K562 treated with DMSO at 1 percent for 24 hours (cell line): ENCODE data around the gene HHLA2. TPM values are rescaled to one million over a fixed set of nuclear protein-coding genes. Genes with fewer than 3 reads are reported as not detected.

Experiments used
- total RNA-seq: library from RNA; unstranded; fragments of 300-600 nt; gene quantifications from 2 replicates; pipeline ENCODE4 v1.2.3, GENCODE V29; 2022; ENCODE audit warnings: low read depth; ENCODE audit not compliant: insufficient read depth

Gene HHLA2
- not detected in 2 replicates for total RNA-seq

DNA sequence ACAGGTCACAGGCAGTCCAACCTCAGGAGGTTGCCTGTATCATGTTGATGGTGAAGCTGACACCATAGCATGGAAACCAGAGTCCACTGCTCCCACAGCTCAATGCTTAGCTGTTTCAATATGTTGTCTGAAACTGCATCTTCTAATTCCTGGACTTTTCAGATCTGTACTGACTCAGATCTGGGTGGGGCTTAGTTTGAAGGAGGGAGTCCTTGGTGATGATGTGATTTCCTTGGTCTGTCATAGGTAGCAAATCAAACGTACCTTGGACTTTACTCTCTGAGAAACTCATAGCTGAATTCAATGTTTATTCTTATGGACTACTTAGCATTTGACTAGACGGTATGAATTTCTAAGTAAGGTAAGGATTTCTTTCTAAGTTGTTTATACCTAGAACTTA, at the start of gene HHLA2:
TSS of gene HHLA2 (plus strand) at position 310 of the 400 bp plus-strand sequence. CDS start 55,266 bp downstream, outside the sequence.

Other genes starting within 250 kb of the HHLA2 start
- gene CD47, start 205.5 kb upstream of the HHLA2 start, total RNA-seq, result 34.4 and 34.7 TPM in 2 replicates
- 4.8 and 7.0 TPM in 2 replicates for gene IFT57, start 74.1 kb upstream of the HHLA2 start, total RNA-seq
- 1.3 and 1.5 TPM in 2 replicates for gene MYH15, start 214.0 kb downstream of the HHLA2 start, total RNA-seq